Spleen (tissue), 7 donors: Measurements from ENCODE around the gene FGF2.

Source experiments
- POLR2A ChIP-seq, 3 donors: fragments of 450-650 bp; IDR thresholded peaks; one replicate each; pipeline ENCODE4 v1.5.1; 2017; ENCODE audit warnings: antibody characterized with exemption in 3 of 3, mild to moderate bottlenecking in 1 of 3
- POLR2AphosphoS5 ChIP-seq, 3 donors: sonication (generic); formaldehyde crosslinking; IDR thresholded peaks; one replicate each; pipeline ENCODE4 v1.5.1; 2017; ENCODE audit warnings: antibody characterized with exemption in 3 of 3
- TF ChIP-seq, protein P1 (sequence below), 11 experiments: fragments of 200-600 bp in 7 of 11; fragments of 450-650 bp in 4 of 11; sonication (generic) in 4 of 11; IDR thresholded peaks in 8 of 11; conservative IDR thresholded peaks in 3 of 11; 1 replicate in 7 of 11; 2 replicates in 4 of 11; pipeline versions ENCODE4 v1.4.0 to v1.8.0; 2016 to 2021; ENCODE audit warnings: antibody characterized with exemption in 11 of 11, inconsistent platforms in 4 of 11, mild to moderate bottlenecking in 1 of 11
- donor health status: DM: no; HTN: no; CAD: no; lungs with moderate emphysema.
- donor health status: DM: no; HTN: no; CAD: no.
- donor health status: DM: no; HTN: no; CAD: no.

DNA sequence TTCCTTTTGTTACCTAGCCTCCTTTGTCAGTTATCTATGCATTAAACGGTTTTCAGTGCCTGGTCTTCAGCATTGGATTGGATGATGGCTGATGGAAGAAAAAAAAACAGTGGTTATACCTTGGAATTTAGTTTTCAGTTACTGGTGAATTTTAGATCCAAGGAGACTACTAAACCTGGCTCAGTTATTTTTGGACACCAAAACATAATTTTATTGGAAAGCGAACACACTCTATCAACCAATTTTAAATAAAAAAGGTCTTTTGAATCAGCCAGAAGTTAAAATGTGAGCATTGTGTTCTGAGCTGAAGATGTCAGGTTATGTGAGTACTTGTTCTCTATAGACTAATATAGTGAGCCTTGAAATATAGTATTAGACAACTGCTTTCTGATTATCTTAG is 32.1 kb downstream of the FGF2 start:
- TF ChIP-seq, protein P1, sequence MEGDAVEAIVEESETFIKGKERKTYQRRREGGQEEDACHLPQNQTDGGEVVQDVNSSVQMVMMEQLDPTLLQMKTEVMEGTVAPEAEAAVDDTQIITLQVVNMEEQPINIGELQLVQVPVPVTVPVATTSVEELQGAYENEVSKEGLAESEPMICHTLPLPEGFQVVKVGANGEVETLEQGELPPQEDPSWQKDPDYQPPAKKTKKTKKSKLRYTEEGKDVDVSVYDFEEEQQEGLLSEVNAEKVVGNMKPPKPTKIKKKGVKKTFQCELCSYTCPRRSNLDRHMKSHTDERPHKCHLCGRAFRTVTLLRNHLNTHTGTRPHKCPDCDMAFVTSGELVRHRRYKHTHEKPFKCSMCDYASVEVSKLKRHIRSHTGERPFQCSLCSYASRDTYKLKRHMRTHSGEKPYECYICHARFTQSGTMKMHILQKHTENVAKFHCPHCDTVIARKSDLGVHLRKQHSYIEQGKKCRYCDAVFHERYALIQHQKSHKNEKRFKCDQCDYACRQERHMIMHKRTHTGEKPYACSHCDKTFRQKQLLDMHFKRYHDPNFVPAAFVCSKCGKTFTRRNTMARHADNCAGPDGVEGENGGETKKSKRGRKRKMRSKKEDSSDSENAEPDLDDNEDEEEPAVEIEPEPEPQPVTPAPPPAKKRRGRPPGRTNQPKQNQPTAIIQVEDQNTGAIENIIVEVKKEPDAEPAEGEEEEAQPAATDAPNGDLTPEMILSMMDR (IDR thresholded peaks at IDR 0.05 in 8 of 11, conservative IDR thresholded peaks at IDR 0.05 in 3 of 11) = no peak
- no peak for TF ChIP-seq POLR2A (IDR thresholded peaks at IDR 0.05)
- no peak for TF ChIP-seq POLR2AphosphoS5 (IDR thresholded peaks at IDR 0.05)
